Measurements from ENCODE around the gene NGB.
A peak's percentile ranks its signal among the peaks of the same experiment; 100 is the strongest.

The NGB gene

DNA sequence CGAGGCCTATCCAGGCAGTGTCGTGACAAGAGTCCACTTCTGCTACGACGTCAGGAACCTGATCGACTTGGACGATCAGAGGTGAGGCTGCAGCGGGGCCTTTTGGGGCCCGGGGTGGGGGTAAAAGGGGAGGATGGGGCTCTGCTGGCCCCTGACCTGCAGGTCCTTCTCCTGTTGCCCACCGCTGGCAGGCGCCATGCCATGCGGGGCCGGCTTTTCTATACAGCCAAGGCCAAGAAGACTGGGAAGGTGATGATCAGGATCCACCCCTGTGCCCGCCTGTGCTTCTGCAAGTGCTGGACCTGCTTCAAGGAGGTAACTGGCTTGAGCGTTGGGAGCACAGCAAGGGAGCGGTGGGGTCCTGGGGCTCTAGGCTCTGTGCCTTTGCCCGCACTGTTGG lies 31.6 kb downstream of the NGB start:
- Histone ChIP-seq H3K27me3 (ENCODE audit: insufficient read depth, low read depth, severe bottlenecking) (no peaks in the 10 kb centered on the region), H3K36me3 (no peaks in the 10 kb centered on the region), H3K4me3 (ENCODE audit: low read depth, low read length) (no peak overlapping the region), H3K9me3 (ENCODE audit: severe bottlenecking) (no peaks in the 10 kb centered on the region), H3K27ac (no peak overlapping the region)
- TF ChIP-seq, protein P1, sequence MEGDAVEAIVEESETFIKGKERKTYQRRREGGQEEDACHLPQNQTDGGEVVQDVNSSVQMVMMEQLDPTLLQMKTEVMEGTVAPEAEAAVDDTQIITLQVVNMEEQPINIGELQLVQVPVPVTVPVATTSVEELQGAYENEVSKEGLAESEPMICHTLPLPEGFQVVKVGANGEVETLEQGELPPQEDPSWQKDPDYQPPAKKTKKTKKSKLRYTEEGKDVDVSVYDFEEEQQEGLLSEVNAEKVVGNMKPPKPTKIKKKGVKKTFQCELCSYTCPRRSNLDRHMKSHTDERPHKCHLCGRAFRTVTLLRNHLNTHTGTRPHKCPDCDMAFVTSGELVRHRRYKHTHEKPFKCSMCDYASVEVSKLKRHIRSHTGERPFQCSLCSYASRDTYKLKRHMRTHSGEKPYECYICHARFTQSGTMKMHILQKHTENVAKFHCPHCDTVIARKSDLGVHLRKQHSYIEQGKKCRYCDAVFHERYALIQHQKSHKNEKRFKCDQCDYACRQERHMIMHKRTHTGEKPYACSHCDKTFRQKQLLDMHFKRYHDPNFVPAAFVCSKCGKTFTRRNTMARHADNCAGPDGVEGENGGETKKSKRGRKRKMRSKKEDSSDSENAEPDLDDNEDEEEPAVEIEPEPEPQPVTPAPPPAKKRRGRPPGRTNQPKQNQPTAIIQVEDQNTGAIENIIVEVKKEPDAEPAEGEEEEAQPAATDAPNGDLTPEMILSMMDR (IDR thresholded peaks at IDR 0.05; ENCODE audit: low read depth, low read length) = no peak
- DNase-seq = no peak

DNA sequence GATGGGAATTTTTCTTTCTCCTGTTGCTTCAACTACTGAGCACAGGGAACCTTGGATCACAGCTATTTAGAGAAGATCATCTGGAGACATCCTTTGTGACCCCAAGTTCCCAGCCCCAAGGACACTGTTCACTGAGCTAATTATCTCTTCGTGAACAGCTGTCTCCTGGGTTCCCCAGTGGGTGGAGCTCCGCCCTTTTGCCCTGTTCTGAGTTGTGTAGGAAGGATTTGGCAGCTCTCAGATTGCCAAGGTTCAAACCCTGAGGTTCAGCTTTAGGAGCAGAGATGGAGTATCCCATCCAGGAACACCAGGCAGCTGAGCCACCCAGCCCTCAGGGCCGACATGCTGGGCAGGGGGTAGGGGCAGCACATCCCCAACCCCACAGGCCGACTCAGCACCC lies 32.0 kb downstream of the NGB start:
- Histone ChIP-seq H3K9me3 (ENCODE audit: severe bottlenecking) (no peaks in the 10 kb centered on the region), H3K4me3 (ENCODE audit: low read depth, low read length) (no peak overlapping the region), H3K36me3 (no peaks in the 10 kb centered on the region), H3K27ac (no peak overlapping the region), H3K27me3 (ENCODE audit: insufficient read depth, low read depth, severe bottlenecking) (no peaks in the 10 kb centered on the region)
- DNase-seq = peak; percentile 63
- TF ChIP-seq, protein P1 (IDR thresholded peaks at IDR 0.05; ENCODE audit: low read depth, low read length) = no peak

DNA sequence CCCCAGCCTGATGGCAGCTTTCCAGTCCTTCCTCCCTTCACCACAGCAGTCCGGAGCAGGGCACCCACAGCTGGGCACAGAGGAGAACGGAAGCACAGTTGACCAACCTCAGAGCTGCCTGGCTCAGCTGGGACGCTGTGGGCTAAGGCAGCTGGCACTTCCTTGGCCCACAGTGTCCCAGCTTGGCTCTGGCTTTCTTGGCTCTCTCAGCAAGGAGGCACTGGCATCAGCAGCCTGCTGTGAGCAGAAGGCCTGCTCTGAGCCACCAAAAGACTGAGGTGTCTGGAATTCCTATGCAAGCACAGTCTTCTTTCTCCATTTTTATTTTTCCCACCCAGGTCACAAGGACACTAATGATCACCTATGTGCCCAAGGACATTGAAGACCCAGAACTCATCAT lies 32.6 kb downstream of the NGB start:
- Histone ChIP-seq H3K27me3 (ENCODE audit: insufficient read depth, low read depth, severe bottlenecking) (no peaks in the 10 kb centered on the region), H3K9me3 (ENCODE audit: severe bottlenecking) (no peaks in the 10 kb centered on the region), H3K27ac (no peak overlapping the region), H3K36me3 (no peaks in the 10 kb centered on the region), H3K4me3 (ENCODE audit: low read depth, low read length) (no peak overlapping the region)
- DNase-seq = no peak
- TF ChIP-seq, protein P1 (IDR thresholded peaks at IDR 0.05; ENCODE audit: low read depth, low read length) = no peak

DNA sequence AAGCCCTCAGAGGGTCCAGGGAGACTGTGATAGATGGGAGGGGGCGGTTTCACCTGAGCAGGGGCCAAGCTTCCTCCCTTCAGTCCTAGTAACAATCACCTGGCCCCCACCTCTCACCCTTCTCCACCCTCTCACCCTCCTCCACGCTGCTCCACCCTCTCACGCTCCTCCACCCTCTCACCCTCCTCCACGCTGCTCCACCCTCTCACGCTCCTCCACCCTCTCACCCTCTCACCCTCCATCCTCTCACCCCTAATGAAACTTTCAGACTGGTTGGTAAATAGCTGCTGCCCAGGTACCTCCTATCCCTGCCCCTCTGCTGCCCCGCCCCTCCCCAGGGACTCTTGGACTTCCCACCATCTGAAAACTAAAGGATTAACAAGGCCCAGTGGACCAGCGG lies 34.2 kb downstream of the NGB start:
- peaks cover 2% of the 10 kb centered on the region for H3K36me3 ChIP-seq
- no peak for DNase-seq
- H3K27me3 ChIP-seq (ENCODE audit: insufficient read depth, low read depth, severe bottlenecking) = no peaks in the 10 kb centered on the region

DNA sequence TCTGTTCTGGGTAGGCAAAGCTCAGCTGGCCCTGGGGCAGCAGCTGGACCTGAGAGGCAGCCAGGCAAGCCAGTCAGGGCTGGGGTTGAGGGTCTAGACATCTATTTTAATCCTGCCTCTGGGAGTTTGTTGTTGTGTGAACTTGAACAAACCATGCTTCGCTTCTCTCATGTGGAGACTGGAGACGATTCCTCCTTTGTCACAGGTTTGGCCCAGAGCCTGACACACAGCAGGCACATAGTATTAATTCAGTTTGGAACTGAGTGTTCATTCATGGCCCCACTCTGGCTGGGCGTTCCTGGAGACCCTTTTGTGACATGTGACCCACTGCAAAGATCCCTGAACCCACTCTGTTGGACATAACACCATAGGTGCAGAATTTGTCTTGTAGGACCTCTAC lies 39.3 kb downstream of the NGB start:
- no peak overlapping the region for H3K27ac ChIP-seq
- DNase-seq = no peak
- TF ChIP-seq, protein P1 (IDR thresholded peaks at IDR 0.05; ENCODE audit: low read depth, low read length) = no peak
- no peaks in the 10 kb centered on the region for H3K27me3 ChIP-seq (ENCODE audit: insufficient read depth, low read depth, severe bottlenecking)
- H3K36me3 ChIP-seq = peaks cover 2% of the 10 kb centered on the region
- H3K9me3 ChIP-seq (ENCODE audit: severe bottlenecking) = no peaks in the 10 kb centered on the region
- no peak overlapping the region for H3K4me3 ChIP-seq (ENCODE audit: low read depth, low read length)

More for the DNA sequence above, 34.2 kb downstream of the NGB start:
- Histone ChIP-seq H3K9me3 (ENCODE audit: severe bottlenecking) (no peaks in the 10 kb centered on the region), H3K4me3 (ENCODE audit: low read depth, low read length) (no peak overlapping the region), H3K27ac (no peak overlapping the region)
- TF ChIP-seq, protein P1 (IDR thresholded peaks at IDR 0.05; ENCODE audit: low read depth, low read length) = no peak

DNA sequence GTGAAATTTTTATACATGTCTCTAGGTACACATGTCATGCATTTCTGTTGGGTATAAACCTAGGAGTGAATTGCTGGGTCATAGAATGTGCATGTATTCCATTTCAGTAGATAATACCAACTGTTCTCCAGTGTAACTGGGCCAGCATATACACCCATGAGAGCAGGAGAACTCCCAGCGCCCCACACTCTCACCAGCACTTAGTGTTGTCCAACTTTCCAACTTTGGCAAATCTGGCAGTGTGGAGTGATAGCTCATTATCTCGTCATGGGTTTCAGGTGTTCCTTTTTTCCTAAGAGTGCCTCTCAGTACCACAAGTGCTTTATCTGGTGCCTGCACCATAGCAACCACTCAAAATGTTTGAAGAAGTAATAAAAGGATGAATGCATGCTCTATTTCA lies 40.1 kb downstream of the NGB start:
- H3K27ac ChIP-seq = no peak overlapping the region
- H3K9me3 ChIP-seq (ENCODE audit: severe bottlenecking) = no peaks in the 10 kb centered on the region
- TF ChIP-seq, protein P1 (IDR thresholded peaks at IDR 0.05; ENCODE audit: low read depth, low read length) = no peak
- H3K36me3 ChIP-seq = peaks cover 2% of the 10 kb centered on the region
- no peak overlapping the region for H3K4me3 ChIP-seq (ENCODE audit: low read depth, low read length)
- H3K27me3 ChIP-seq (ENCODE audit: insufficient read depth, low read depth, severe bottlenecking) = no peaks in the 10 kb centered on the region
- no peak for DNase-seq

All from WERI-Rb-1 (cell line).